Liver (tissue), 3 donors: ENCODE data around the gene IL36G.
A peak's percentile ranks its signal among the peaks of the same experiment; 100 is the strongest.

Experiments
- CTCF ChIP-seq: fragments of 150-350 bp; IDR thresholded peaks from 2 replicates; pipeline ENCODE4 v1.5.1; 2017; ENCODE audit warnings: improper control_type of control experiment, low read depth, low read length; ENCODE audit not compliant: missing input control
- EGR1 ChIP-seq, 2 donors: IDR thresholded peaks; 2 replicates each; pipeline ENCODE4 v1.6.1; 2016 to 2018; ENCODE audit warnings: antibody characterized with exemption in 2 of 2, low read depth in 2 of 2
- FOXA1 ChIP-seq: IDR thresholded peaks from 2 replicates; pipeline ENCODE4 v1.6.1; 2016; ENCODE audit warnings: antibody characterized with exemption
- JUND ChIP-seq, 2 donors: IDR thresholded peaks; 2 replicates each; pipeline ENCODE4 v1.6.1; 2016; ENCODE audit warnings: antibody characterized with exemption in 2 of 2
- MAX ChIP-seq: IDR thresholded peaks from 2 replicates; pipeline ENCODE4 v1.6.1; 2016; ENCODE audit warnings: antibody characterized with exemption
- RAD21 ChIP-seq, 2 donors: IDR thresholded peaks; 2 replicates each; pipeline ENCODE4 v1.6.1; 2016; ENCODE audit warnings: antibody characterized with exemption in 2 of 2, mild to moderate bottlenecking in 2 of 2
- REST ChIP-seq: IDR thresholded peaks from 2 replicates; pipeline ENCODE4 v1.6.1; 2016; ENCODE audit warnings: antibody characterized with exemption, mild to moderate bottlenecking
- RXRA ChIP-seq, 2 donors: IDR thresholded peaks; 2 replicates each; pipeline ENCODE4 v1.6.1; 2017 to 2018; ENCODE audit warnings: antibody characterized with exemption in 2 of 2, mild to moderate bottlenecking in 1 of 2
- SP1 ChIP-seq: IDR thresholded peaks from 2 replicates; pipeline ENCODE4 v1.6.1; 2018; ENCODE audit warnings: antibody characterized with exemption, mild to moderate bottlenecking
- TAF1 ChIP-seq: conservative IDR thresholded peaks from 2 replicates; pipeline ENCODE4 v1.6.1; 2016; ENCODE audit warnings: antibody characterized with exemption, mild to moderate bottlenecking
- YY1 ChIP-seq: IDR thresholded peaks from 2 replicates; pipeline ENCODE4 v1.6.1; 2016; ENCODE audit warnings: antibody characterized with exemption, mild to moderate bottlenecking
- donor health status: healthy.
- donor health status: healthy.

DNA sequence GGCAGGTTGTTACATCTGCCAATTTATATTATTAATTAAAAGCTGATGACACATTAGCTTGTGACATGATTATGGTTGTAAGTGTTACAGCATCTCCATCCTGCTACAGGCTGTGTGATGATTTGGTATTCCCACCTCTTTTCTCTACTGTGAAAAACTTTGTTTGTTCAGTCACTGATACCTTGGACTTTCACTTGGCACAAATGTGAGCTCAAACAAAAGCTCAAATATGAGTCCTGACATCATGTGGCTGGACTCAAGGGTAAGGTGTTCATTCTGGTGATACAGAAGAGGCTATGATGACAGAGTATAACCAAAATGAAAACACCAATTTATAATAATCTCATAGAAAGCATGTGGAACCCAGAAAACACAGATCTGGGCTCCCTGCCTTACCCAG lies 16.0 kb downstream of the IL36G start:
- TF ChIP-seq SP1 (peak; percentile 65), YY1 (peak; percentile 26), CTCF (no peak), TAF1 (no peak), REST (no peak), RXRA (IDR thresholded peaks at IDR 0.05) (peak in 1 of 2 donors; percentile 56), RAD21 (IDR thresholded peaks at IDR 0.05) (peak in 1 of 2 donors; percentile 23), MAX (no peak), FOXA1 (no peak), EGR1 (IDR thresholded peaks at IDR 0.05; ENCODE audit: low read depth in 2 of 2) (no peak), JUND (IDR thresholded peaks at IDR 0.05) (peak in 1 of 2 donors; percentile 59)
